Pulmonary artery endothelial cell (primary cell): ENCODE data around the gene DTNB. TPM values are rescaled to one million over a fixed set of nuclear protein-coding genes. Genes with fewer than 3 reads are reported as not detected.
"Not testable (repeated sequence)": the region's sequence is repeated elsewhere in the genome, so short reads cannot be mapped to it uniquely, and the experiment has no call there.

Experiments
- DNase-seq: peaks from one replicate; pipeline ENCODE4 v3.0.0-alpha.2; 2011; ENCODE audit warnings: low read depth, low spot score
- total RNA-seq: library from RNA; depleted of rRNA; stranded (reverse); fragments of >200 nt; gene quantifications from 2 replicates; pipeline ENCODE4 v1.2.3, GENCODE V29; 2014

DTNB gene
- total RNA-seq, 1 donor from 2014 or later: 7.3 TPM

DNA sequence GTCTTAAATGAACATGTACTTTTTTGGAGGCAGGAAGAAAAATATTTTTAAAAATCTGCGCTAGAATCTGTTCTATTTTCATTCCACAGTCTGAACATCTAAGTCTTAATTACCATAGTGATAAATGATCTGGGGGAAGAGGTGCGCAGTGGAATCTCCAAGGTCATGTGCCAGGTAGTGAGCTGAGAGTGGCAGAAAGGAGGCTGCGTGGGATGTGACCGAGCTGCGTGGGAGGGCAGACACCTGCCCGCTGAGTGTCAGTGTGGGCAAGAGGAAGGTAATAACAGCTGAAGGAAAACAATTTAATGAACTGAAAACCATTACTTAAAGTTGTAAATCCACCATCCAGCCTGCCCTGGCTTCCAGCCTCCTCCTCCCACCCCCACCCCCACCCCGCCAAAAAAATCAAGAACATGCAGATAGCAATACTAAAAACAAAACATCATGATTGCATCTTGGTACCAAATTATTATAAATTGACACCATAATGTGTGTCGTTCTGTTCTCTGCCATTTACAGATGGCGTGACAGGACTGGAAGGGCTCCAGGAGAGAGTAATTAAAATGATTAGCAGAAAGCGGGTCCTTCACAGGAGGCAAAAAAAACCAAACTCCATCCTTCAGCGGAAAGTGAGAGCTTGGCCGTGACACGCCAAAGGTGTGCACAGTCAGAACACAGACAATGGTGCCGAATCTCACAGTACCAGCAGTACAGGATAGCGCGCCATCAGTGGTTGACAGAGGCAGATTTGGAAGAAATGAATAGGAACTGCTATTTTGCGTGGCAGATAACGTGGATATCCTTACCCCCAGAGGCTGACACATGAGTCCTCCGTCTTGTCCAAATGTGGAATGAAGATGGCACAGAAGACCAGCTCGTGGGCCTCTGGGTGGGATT lies 11.4 kb upstream of the DTNB start:
- DNase-seq: no peak

DNA sequence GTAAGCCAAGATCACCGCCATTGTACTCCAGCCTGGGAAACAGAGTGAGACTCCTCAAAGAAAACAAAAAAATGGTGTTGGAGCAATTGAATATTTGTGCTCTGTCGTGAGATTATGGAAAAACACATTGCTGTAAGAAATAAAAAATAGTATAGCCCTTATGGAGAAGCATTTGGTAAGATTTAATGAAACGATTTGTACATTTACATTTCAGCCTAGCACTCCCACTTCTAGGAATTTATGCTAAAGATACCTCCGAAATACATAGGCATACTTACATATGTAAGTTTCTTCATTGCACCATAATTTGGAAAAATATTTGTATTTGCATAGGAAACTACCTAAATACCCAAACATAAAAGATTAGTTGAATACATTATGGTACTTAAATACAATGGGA lies 8.7 kb upstream of the DTNB start:
- DNase-seq: no peak

DNA sequence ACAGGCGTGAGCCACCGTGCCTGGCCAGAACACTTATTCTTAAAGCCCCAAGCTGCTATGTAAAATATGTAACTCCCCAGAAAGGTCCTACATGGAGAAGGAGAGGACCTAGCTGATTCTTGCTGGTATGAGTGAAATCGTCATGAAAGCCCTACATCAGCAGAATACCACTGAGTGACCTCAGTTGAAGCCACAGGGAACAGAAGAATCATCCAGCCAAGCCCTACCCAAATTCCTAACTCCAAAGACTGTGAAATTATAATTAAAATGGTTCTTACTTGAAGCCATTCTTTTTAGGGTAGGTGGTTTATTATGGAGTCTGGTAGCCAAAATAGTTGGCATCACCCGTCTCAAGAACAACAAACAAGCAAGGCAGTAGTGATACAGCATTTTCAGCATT lies 4.5 kb upstream of the DTNB start:
- DNase-seq: no peak

DNA sequence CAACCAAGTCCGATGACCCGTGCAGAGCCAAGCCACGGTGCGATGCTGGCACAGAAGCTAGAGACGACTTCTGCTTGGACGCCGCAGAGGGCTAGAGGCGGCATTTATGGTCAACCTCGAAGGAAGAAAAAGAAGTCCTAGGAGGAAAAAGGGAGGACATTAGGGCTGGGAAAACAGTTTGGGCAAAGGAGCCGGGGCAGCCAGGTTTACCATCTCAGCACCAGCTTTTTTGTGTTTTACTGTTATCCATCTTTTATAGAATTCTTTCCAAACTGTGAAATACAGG lies 643 bp upstream of the DTNB start:
- no peak for DNase-seq

DNA sequence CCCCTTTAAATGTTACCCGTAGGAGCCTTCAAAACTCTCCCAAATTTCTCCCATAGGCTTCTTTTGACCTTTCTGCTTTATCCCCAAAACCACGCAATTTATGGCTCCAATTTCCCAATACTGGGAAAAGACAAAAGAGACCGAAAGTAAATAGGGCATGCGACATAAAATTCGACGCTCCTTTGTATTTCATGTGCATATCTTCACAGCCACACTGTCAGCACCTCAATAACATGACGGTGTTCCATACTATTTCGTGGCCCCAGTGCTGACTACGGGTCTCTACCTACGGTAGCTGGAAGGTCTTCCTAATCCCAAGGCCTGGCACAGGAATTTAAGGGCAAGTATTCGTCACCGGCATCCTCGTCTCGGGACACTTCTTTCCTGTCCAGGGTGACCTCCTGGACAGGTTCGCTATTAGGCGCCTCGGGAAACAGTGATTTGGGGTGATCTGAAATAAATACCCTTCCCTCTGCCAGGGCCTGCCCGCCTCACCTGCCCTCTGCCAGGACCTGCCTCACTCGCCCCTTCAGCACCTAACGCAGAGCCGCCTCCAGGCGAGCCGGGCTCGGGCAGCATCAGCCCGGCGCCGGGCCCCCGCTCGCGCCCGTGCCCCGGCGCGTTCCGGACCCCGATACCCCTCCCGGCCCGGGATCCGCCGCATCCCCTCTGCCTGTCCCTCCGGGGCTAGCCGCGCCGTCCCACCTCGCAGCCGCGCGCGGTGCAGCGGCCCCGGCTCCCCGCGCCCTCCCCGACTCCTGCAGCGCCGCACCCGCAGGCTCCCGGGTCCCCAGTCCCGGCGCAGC lies 680 bp downstream of the DTNB start:
- DNase-seq: no peak

DNA sequence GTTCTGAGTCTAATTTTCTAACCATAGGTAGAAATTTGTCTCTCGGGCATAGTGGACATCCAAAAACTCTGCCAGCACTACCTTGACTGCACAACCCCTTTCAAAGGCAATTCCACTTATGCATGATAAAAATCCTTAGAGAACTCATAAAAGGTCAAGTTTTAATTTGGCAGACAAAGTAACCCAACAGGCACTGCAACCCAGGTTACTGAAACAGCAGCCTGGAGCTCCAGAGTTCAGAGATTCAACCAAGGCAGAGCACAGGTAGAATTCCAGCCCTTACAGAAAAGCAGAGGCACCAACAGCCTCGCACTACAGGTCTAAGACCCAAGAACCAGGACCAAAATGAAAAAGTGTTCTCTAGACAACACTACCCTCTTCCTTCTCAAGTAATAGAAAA lies 1.8 kb downstream of the DTNB start:
- DNase-seq: no peak

DNA sequence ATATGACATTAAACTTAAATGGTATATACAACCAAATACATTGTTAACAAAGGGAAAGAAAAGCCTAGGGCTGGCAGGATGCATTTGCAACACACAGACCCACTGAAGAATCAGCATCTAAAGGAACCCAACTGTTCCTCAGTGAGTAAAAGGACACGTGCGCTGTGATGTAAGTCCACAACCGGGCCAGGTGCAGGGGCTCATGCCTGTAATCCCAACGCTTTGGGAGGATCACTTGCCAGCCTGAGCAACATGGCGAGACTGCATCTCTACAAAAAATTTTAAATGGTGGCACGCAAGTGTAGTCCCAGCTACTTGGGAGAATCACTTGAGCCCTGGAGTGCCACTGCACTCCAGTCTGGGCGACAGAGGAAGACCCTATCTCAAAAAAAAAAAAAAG lies 3.9 kb downstream of the DTNB start:
- no peak for DNase-seq

DNA sequence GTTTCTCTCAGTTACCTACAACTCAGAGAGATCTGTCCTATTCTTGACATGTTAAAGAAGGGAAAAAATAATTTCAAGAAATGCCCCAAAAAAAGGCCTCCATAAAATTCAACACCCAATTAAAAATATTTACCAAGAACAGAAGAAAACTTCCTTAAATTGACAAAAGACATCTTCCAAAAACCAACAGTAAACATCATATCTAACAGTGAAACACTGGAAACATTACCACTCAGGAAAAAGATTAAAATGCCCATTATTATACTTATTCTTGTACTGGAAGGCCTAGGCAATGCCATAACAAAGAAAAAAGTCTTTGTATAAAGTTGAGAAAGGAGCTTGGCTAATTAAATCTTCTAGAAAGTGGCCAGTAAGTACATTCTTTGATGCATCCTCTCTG lies 7.2 kb downstream of the DTNB start:
- DNase-seq: no peak

DNA sequence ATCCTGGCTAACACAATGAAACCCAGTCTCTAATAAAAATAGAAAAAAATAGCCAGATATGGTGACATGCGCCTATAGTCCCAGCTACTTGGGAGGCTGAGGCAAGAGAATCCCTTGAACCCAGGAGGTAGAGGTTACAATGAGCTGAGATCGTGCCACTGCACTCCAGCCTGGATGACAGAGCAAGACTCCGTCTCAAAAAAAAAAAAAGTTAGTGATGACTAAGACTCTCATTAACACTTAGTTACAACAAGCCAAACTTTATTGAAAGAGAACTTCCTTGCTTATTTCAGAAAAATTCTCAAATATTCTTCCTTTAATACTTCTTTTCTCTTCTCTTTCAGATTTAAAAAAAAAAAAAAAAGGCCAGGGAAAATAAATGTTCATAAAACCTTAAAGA lies 7.9 kb downstream of the DTNB start:
- DNase-seq: not testable (repeated sequence)

DNA sequence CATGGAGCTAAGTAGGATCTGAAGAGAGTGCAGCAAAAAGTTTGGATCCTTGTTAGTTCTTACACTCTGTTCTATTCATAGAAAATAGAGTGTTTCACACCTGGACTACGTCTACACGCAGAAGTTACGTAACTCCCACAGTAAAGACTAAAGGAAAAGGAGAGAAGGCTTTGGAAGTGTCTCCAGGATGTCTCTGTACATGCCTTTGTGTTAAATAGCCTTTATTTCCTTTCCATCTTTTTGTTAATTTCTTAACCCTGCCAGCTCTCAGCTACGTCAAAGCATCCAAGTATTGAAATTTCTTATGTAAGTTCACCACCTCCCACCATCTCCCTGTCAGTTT lies 8.4 kb downstream of the DTNB start:
- DNase-seq: no peak

DNA sequence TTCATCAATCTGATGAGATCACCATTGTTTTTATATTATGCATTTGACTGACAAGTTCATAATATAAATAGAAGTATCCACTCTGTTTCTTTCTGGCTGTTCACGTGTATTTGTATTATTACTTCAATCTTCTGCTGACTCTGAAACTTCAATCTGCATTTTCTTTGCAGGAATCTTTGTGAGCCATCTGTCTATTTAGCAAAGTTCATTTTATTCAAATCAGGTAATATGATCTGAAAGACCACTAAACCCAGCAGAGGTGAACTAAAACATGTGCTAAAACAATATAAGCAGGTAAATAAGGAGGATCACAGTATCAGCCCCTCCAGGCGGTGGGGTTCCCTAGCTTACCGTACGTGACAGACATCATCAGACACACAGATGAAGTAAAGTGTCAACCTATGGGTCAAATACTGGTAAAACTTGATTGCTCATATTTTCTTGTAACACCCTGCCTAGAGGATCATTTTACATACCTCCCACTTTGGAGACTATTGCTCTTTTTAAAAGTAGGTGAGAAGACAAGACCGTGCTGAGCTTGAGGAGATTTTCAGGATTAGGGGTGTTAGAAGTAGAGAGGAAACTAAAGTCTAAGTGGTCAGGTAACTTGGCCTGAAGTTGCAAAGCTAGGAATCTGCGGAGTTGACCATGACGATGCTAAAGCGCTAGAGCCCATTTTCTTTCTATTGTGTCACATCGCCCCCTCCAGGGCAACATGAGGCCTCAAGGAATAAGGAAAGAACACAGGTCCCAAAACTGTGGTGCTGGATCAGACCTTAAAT lies 9.0 kb downstream of the DTNB start:
- DNase-seq: peak; percentile 30

DNA sequence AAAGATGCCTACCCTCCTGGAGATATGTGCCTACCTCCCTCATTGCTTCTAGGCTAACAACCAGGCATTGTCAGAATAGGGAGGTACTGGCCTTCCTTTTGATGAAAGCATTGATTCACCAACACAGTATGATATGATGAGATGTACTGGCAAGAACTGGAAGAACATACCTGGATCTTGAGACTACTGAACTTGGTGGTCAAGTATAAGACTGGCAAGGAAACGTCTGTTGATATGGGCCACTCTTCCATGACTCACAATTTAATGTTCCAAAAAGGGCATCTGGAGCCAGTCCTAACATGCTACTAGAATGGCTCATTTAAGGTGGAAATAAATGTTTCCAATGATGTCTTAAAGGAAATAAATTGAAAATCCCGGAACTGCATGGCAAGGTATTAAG lies 18.1 kb downstream of the DTNB start:
- no peak for DNase-seq

DNA sequence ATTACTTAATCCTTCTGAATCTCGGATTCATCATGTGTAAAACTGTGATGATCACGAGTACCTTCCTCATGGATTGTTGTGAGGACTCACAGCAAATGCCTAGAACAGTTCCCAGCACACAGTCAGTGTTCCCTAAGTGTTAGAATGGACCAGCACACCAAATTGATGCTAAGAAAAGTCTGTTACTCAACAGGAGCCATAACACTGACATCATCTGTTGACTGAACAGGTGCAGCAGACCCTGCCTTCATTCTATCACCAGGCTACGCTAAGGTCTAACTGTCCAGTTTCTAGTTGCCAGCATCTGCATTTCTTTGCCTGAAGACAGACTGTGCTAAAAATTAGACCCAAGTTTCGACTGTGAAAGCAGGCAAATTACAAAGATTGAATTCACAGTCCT lies 18.6 kb downstream of the DTNB start:
- DNase-seq: no peak

DNA sequence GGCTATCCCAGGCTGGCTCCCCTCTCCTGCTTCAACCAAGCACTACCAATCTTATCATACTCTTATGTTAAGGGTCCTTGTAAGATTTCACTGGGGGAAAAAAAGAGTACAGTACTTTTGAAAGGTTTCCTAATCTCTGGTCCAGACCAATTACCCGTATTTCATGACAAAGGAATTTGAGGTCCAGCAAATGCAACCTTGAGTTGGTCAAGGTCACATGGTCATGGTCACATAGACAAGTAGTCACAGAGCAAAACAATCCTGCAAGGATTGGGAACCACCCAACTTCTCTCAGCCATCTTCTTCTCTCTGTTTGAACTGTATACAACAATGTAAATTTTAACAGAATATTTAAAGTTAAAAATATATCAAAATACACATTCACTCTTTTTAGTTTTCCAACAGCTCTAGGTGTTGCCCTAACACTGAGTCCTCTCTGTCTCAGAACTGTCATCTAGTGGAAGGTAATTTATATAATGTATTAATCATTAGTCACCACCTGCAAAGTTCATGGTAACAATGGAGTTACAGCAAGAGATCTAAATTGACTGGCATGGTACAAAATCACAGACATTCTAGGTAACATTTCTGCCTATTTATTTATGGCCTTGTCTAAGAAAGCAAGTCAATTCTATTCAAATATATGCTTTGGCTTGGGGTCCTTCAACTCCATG lies 21.5 kb downstream of the DTNB start:
- no peak for DNase-seq

DNA sequence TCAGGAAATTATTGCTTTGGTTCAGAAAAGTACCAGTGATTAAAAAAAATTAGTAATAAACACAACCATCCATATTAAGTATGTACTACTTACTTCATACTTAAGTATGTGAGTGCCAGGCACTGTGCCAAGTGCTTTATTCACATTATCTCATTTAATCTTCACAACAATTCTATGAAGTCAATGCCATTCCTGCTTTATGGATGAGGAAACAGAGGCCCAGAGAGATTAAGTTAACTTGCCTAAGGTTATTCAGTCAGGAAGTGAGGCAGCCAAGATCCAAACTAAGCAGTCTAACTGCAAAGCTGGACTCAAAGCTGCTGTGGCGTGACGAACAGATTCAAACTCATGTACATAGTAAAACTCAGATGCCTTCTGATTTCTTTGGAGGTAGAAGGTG lies 22.3 kb downstream of the DTNB start:
- peak; percentile 78 for DNase-seq

DNA sequence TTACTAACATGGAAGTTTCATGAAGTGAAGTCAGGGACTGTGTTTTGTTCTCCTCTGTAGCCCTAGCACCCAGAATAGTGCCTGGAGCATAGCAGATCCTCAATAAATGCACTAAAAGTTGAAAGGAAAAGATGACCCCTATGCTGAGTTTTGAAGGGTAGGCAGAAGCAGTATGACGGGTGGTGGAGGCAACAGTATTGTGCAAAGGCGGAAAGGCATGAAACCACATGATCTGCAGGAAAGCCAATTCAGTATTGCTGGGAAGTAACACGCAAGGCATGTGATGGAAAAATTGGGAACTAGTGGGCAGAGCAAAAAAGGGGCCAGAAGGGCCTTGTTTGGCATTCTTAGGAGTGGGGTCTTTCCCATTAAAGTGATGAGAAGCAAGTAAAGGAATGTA lies 23.1 kb downstream of the DTNB start:
- DNase-seq: no peak

DNA sequence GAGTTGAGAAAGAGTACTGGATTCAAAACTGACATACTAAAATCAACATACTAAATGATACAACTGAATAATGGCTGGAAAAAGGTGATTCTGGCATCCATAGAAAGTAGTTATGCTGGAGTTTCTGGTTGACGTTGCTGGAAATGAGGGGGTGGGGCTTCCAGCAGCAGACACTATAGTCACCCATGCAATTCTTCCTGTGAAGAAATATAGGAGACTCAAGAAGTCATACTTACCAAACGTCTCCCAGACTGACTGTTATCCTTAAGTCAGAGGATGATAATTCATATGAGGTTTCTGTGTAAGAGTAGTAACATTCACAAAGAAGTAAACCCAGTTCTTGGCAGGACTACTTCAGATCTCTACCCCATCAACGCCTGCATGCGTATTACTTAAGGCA lies 23.6 kb downstream of the DTNB start:
- DNase-seq: no peak

DNA sequence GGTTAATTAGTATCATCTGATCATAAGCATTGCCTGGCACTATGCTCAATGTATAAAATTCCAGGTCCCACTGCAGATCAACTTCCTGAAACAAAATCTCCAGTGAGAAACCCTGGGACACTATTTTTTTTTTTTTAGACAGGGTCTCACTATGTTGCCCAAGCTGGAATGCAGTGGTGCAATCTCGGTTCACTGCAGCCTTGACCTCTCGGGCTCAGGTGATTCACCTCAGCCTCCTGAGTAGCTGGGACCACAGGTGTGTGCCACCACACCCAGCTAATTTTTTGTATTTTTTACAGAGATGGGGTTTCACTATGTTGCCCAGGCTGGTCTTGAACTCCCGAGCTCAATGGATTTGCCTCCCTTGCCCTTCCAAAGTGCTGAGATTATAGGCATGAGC lies 31.1 kb downstream of the DTNB start:
- DNase-seq: no peak

DNA sequence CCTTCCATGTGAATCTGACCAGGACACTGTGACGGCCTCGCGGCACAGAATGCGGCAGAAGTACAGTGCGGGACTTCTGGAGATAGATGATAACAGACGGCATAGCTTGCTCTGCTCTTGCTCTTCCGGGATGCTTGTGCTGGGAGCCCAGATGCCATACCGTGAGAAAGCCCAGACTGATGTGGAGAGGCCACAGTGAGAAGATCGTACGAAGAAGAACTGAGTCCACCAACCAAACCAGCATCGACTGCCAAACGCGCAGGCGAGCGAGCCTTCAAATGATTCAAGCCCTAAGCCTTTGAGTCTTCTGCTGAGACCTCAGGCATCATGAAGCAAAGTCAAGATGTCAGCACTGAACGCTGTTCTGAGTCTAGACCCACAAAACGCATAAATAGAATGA lies 33.7 kb downstream of the DTNB start:
- DNase-seq: no peak

DNA sequence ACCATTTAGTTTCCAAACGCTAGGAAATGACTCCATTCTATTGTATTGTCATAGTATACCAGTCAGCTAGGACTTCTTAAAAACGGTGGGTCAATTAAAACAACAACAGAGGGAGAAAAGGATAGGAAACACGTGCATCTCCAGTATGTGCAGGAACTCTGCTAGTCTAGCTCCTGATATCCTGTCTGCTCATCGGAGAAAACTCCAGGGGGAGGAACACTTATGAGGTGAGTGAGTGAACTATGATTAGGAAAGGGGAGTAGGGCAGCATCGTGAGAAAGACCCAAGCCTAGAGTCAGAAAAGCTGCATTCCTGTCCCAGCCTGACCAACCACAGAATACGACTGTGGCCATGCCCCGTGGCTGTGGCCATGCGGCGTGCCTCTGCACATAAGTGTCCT lies 34.2 kb downstream of the DTNB start:
- peak; percentile 11 for DNase-seq

DNA sequence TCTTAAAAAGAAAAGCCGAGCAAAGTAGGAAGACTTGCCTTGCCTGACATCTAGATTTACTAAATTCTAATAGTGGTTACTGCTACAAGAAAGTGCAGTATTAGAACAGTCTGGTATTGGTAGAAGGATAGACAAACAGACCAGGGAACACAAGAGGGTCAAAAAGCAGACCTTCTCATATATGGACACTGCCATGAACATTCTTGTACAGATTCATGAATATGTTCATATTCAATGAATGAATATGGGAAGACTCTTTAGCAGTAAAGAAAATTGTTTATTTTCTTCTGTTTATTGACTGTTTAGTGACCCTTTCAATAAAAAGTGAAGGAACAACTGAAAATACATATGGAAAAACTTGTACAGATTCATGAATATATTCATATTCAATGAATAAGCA lies 37.6 kb downstream of the DTNB start:
- DNase-seq: no peak

DNA sequence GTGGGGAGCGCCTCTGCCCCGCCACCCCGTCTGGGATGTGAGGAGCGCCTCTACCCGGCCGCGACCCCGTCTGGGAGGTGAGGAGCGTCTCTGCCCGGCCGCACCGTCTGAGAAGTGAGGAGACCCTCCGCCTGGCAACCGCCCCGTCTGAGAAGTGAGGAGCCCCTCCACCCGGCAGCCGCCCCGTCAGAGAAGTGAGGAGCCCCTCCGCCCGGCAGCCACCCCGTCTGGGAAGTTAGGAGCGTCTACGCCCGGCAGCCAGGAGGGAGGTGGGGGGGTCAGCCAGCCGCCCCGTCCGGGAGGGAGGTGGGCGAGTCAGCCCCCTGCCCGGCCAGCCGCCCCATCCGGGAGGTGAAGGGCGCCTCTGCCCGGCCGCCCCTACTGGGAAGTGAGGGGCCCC lies 39.6 kb downstream of the DTNB start:
- not testable (repeated sequence) for DNase-seq
